GM12891 (cell line): Measurements from ENCODE around the gene FAM83F.

ENCODE experiments used
- POLR2A ChIP-seq: IDR thresholded peaks from 2 replicates; pipeline ENCODE4 v1.6.1; 2011; ENCODE audit warnings: low read depth, low read length, control low read depth
- POLR2AphosphoS5 ChIP-seq: IDR thresholded peaks from 2 replicates; pipeline ENCODE4 v1.6.1; 2011; ENCODE audit warnings: low read depth, low read length, control low read depth
- TAF1 ChIP-seq: IDR thresholded peaks from 2 replicates; pipeline ENCODE4 v1.6.1; 2011; ENCODE audit warnings: low read depth, low read length, control low read depth

GRCh38 chr22:40056559-40056958, 61.8 kb downstream of the FAM83F start:
- no peak for TF ChIP-seq POLR2A
- no peak for TF ChIP-seq POLR2AphosphoS5
- TF ChIP-seq TAF1, result no peak
